ENCODE results near the gene CAPZB. TPM values are rescaled to one million over a fixed set of nuclear protein-coding genes. Genes with fewer than 3 reads are reported as not detected.

CAPZB gene
- polyA plus RNA-seq, 3 donors: 290 to 504 (median 407) TPM

DNA sequence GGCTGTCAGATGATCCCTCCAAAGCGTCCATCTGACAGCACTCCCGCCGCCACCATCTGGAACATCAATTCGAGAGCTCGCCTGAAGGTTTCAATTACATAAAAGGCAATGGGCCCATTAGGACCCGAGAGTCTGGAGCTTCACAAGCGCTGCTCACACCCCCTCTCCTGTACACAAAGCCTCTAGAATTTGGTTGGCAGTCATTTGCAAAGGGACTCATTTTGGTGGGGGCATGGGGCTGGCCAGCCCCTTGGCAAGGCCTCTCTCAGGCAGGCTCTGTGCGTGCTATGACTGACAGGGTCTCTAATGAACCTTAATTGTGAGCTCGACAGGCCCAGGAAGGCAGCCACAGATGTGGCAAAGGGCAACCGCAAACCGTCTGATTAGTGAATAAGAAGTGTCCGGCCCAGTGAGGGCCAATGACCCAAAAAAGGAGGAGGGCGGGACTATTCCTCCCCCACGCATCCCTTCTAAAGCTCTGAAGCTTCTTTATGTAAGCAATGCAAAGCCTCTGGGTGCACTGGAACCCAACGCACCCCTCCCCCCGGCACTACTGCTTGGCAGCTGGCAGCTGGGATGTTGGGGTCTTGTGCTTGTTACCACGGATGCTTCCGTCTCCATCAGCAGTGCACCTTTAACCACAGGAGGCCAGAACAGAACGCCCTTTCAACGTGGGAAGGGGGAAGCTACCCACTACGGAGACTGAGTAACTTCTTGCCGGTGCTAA, 79.4 kb downstream of the CAPZB start:
- H3K79me2 ChIP-seq (ENCODE audit: insufficient read depth, low read length): peaks cover 96% of the 10 kb centered on the region
- TF ChIP-seq, protein P1, sequence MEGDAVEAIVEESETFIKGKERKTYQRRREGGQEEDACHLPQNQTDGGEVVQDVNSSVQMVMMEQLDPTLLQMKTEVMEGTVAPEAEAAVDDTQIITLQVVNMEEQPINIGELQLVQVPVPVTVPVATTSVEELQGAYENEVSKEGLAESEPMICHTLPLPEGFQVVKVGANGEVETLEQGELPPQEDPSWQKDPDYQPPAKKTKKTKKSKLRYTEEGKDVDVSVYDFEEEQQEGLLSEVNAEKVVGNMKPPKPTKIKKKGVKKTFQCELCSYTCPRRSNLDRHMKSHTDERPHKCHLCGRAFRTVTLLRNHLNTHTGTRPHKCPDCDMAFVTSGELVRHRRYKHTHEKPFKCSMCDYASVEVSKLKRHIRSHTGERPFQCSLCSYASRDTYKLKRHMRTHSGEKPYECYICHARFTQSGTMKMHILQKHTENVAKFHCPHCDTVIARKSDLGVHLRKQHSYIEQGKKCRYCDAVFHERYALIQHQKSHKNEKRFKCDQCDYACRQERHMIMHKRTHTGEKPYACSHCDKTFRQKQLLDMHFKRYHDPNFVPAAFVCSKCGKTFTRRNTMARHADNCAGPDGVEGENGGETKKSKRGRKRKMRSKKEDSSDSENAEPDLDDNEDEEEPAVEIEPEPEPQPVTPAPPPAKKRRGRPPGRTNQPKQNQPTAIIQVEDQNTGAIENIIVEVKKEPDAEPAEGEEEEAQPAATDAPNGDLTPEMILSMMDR (IDR thresholded peaks at IDR 0.05): no peak
- H3K4me3 ChIP-seq (replicated peaks in 1 of 3; ENCODE audit: low read depth in 2 of 3, low read length in 3 of 3): no peak overlapping the region
- H3K4me3 Mint-ChIP-seq: no peak overlapping the region
- H4K20me1 ChIP-seq (ENCODE audit: insufficient read depth, low read length): peaks cover 100% of the 10 kb centered on the region
- H3K4me1 ChIP-seq (ENCODE audit: control insufficient read depth in 1 of 2, insufficient read depth in 2 of 2, low read length in 2 of 2): no peaks in the 10 kb centered on the region
- H2AFZ ChIP-seq (ENCODE audit: insufficient read depth, low read depth, low read length, poor library complexity, severe bottlenecking): no peak overlapping the region
- H3K27me3 ChIP-seq (ENCODE audit: control insufficient read depth in 2 of 2, insufficient read depth in 2 of 2, low read length in 2 of 2): no peaks in the 10 kb centered on the region
- no peak overlapping the region for H3K4me2 ChIP-seq (replicated peaks; ENCODE audit: extremely low read depth, low read length, poor library complexity, severe bottlenecking)
- peaks cover 46 to 90% of the 10 kb centered on the region in 2 donors for H3K36me3 Mint-ChIP-seq
- no peaks in the 10 kb centered on the region for H3K9me3 Mint-ChIP-seq
- intact Hi-C loops (cut with micrococcal nuclease): no loop called here
- peaks cover 5% of the 10 kb centered on the region for H3K4me1 Mint-ChIP-seq
- H3K9me3 ChIP-seq (replicated peaks in 1 of 2; ENCODE audit: control insufficient read depth in 1 of 2, insufficient read depth in 1 of 2, low read length in 2 of 2): no peaks in the 10 kb centered on the region
- 91% methylated on average over 11 of the region's 22 CpGs for WGBS (ENCODE audit: insufficient coverage)
- no peak for DNase-seq
- H3K9ac ChIP-seq (ENCODE audit: insufficient read depth, low read length, poor library complexity, severe bottlenecking): no peak overlapping the region
- no peak overlapping the region for H3K27ac ChIP-seq (ENCODE audit: low read depth in 1 of 2, low read length in 2 of 2)
- peaks cover 0 to 2% (median 0%) of the 10 kb centered on the region in 3 donors for H3K27me3 Mint-ChIP-seq (ENCODE audit: low read depth in 3 of 3)
- peak overlapping the region in 2 of 7 donors; percentile 48 to 50 for H3K27ac Mint-ChIP-seq
- peaks cover 11 to 98% of the 10 kb centered on the region in 2 donors for H3K36me3 ChIP-seq (replicated peaks in 1 of 2; ENCODE audit: control insufficient read depth in 1 of 2, insufficient read depth in 2 of 2, low read length in 2 of 2)

GRCh38 chr1:19405195-19405760, 80.1 kb downstream of the CAPZB start:
- 100% methylated on average over 5 of the region's 10 CpGs for WGBS (ENCODE audit: insufficient coverage)

More at GRCh38 chr1:19405195-19405760, 80.1 kb downstream of the CAPZB start:
- Mint-ChIP-seq H3K27ac (peak overlapping the region in 2 of 7 donors; percentile 7 to 56), H3K27me3 (ENCODE audit: low read depth in 3 of 3) (peaks cover 0 to 2% (median 0%) of the 10 kb centered on the region in 3 donors), H3K4me1 (peaks cover 5% of the 10 kb centered on the region), H3K9me3 (no peaks in the 10 kb centered on the region), H3K4me3 (no peak overlapping the region), H3K36me3 (peaks cover 47 to 88% of the 10 kb centered on the region in 2 donors)
- Histone ChIP-seq H3K79me2 (ENCODE audit: insufficient read depth, low read length) (peaks cover 96% of the 10 kb centered on the region), H3K4me1 (ENCODE audit: control insufficient read depth in 1 of 2, insufficient read depth in 2 of 2, low read length in 2 of 2) (no peaks in the 10 kb centered on the region), H2AFZ (ENCODE audit: insufficient read depth, low read depth, low read length, poor library complexity, severe bottlenecking) (no peak overlapping the region), H3K27ac (ENCODE audit: low read depth in 1 of 2, low read length in 2 of 2) (no peak overlapping the region), H3K4me2 (replicated peaks; ENCODE audit: extremely low read depth, low read length, poor library complexity, severe bottlenecking) (no peak overlapping the region), H3K36me3 (replicated peaks in 1 of 2; ENCODE audit: control insufficient read depth in 1 of 2, insufficient read depth in 2 of 2, low read length in 2 of 2) (peaks cover 10 to 98% of the 10 kb centered on the region in 2 donors), H3K4me3 (replicated peaks in 1 of 3; ENCODE audit: low read depth in 2 of 3, low read length in 3 of 3) (no peak overlapping the region), H3K9ac (ENCODE audit: insufficient read depth, low read length, poor library complexity, severe bottlenecking) (no peak overlapping the region), H4K20me1 (ENCODE audit: insufficient read depth, low read length) (peaks cover 100% of the 10 kb centered on the region), H3K27me3 (ENCODE audit: control insufficient read depth in 2 of 2, insufficient read depth in 2 of 2, low read length in 2 of 2) (no peaks in the 10 kb centered on the region), H3K9me3 (replicated peaks in 1 of 2; ENCODE audit: control insufficient read depth in 1 of 2, insufficient read depth in 1 of 2, low read length in 2 of 2) (no peaks in the 10 kb centered on the region)
- TF ChIP-seq, protein P1 (IDR thresholded peaks at IDR 0.05): no peak
- DNase-seq: no peak
- intact Hi-C loops (cut with micrococcal nuclease): no loop called here

All from CD14-positive monocyte (primary cell).